Fibroblast of lung (primary cell): Measurements from ENCODE around the gene GEMIN8.

Experiments
- EZH2 ChIP-seq: IDR thresholded peaks from 2 replicates; pipeline ENCODE4 v1.5.1; 2012; ENCODE audit warnings: low read length, control low read depth, mild to moderate bottlenecking; ENCODE audit errors: missing control alignments
- TF ChIP-seq, protein P1 (sequence below), 2 donors: IDR thresholded peaks in 1 of 2; conservative IDR thresholded peaks in 1 of 2; 1 replicate in 1 of 2; 2 replicates in 1 of 2; pipeline ENCODE4 v1.5.1; 2011 to 2012; ENCODE audit warnings: low read length in 2 of 2, control low read depth in 1 of 2, inconsistent platforms in 1 of 2, low read depth in 1 of 2, mild to moderate bottlenecking in 1 of 2

DNA sequence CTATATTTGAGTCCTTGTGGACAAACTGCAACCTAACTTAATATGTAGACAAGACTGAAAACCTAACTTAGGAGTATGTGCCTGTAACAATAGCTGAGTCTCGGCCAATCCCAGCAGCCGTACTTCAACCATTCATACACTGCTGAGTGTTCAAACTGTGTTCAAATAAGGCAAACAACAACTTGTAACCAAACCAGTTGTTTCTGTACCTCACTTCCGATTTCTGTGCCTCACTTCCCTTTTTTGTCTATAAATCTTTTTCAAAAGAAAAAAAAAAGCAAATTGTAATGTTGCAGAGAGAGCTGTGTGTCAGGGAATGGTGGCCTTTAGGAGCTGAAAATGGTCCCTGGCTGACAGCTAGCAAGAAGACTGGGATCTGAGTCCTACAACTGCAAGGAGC, 46.0 kb downstream of the GEMIN8 start:
- TF ChIP-seq, protein P1, sequence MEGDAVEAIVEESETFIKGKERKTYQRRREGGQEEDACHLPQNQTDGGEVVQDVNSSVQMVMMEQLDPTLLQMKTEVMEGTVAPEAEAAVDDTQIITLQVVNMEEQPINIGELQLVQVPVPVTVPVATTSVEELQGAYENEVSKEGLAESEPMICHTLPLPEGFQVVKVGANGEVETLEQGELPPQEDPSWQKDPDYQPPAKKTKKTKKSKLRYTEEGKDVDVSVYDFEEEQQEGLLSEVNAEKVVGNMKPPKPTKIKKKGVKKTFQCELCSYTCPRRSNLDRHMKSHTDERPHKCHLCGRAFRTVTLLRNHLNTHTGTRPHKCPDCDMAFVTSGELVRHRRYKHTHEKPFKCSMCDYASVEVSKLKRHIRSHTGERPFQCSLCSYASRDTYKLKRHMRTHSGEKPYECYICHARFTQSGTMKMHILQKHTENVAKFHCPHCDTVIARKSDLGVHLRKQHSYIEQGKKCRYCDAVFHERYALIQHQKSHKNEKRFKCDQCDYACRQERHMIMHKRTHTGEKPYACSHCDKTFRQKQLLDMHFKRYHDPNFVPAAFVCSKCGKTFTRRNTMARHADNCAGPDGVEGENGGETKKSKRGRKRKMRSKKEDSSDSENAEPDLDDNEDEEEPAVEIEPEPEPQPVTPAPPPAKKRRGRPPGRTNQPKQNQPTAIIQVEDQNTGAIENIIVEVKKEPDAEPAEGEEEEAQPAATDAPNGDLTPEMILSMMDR (conservative IDR thresholded peaks at IDR 0.05 in 1 of 2, IDR thresholded peaks at IDR 0.05 in 1 of 2; ENCODE audit: low read depth in 1 of 2, low read length in 2 of 2), result no peak
- no peak for TF ChIP-seq EZH2
